GM12874 (cell line): Measurements from ENCODE around the gene MPO.

Experiments
- TF ChIP-seq, protein P1 (sequence below): IDR thresholded peaks from 2 replicates; pipeline ENCODE4 v1.5.1; 2011; ENCODE audit warnings: low read depth, mild to moderate bottlenecking, control low read depth, low read length, moderate library complexity; ENCODE audit not compliant: insufficient read depth

MPO gene

DNA sequence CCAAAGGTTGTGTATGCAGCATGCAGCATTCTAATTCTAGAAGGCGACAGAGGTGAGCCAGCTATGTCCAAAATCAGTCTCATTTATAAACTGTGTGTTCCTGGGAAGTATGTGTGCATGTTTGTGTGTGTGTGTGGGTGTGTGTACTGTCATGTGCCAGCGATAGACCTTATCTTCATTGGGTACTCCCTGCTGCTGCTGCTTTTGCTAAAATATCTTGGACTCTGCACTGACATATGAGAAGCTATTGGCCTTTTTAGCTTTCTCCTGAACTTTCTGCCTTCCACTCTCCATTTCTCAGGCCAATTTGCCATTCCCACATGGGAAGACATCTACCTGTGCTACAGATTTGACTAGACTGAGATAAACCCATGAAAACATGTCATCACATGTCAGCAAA, 44.3 kb downstream of the MPO start:
- TF ChIP-seq, protein P1, sequence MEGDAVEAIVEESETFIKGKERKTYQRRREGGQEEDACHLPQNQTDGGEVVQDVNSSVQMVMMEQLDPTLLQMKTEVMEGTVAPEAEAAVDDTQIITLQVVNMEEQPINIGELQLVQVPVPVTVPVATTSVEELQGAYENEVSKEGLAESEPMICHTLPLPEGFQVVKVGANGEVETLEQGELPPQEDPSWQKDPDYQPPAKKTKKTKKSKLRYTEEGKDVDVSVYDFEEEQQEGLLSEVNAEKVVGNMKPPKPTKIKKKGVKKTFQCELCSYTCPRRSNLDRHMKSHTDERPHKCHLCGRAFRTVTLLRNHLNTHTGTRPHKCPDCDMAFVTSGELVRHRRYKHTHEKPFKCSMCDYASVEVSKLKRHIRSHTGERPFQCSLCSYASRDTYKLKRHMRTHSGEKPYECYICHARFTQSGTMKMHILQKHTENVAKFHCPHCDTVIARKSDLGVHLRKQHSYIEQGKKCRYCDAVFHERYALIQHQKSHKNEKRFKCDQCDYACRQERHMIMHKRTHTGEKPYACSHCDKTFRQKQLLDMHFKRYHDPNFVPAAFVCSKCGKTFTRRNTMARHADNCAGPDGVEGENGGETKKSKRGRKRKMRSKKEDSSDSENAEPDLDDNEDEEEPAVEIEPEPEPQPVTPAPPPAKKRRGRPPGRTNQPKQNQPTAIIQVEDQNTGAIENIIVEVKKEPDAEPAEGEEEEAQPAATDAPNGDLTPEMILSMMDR, result no peak

- TF ChIP-seq, protein P1, result no peak
Measured at GRCh38 chr17:58235821-58236220, 44.9 kb downstream of the MPO start.

DNA sequence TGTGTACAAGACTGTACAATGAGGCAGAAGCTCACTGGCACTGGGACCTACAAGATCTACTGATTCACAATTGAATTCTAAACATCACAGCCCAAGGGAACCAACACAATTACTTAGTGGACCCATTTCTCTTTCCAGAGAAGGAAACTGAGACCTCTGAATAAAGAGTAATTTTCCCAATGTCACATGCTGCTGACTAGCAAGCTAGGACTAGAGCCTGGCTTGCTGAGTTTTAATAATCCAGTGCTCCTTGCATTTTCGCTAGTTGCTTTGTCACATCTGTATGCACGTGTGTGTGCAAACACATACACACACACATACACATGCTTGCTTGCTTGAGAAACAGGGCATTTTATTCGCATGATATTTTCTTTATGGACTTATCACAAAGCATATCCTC, 46.2 kb downstream of the MPO start:
- TF ChIP-seq, protein P1, result no peak

DNA sequence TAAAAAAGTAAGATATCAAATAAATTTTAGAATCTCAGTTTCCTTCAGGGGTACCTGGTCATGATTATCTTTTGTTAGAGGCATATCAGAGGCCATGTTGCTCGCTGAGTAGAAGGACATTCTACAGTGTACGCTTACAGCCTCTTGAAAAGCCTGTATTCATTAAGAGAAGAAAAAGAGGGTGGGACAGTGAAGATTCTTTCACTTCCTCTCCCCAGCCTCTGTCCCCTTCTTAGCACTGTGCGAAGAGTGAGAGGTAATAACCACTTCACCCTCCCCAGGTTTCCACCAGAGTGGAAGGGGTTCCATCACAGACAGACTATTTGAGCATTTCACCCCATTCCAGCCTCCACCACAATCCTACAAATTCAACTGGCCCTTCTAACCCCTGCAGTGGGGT, 47.2 kb downstream of the MPO start:
- TF ChIP-seq, protein P1, result no peak

DNA sequence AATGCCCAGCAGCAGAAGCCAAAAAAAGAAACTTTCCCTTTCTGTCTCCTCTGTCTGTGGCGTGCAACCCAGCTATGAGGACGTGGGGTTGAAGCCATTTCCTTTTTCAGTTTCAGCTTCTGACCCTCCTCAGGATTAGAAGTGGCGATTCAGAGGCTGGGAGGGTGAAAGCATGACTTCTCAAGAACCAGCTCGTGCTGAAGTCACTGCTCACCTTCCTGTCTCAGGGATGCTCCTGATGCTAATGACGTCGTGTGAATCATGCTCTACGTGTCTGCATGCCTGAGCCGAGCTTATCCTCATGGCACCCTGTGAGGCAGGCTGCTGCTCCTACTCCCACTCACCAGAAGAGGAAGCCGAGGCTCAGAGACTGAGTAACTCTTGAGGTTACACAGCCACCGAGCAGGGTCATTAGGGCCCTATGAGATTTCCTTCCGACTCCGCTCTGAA, 48.0 kb downstream of the MPO start:
- TF ChIP-seq, protein P1, result peak; percentile 12; the same call in 1 of the 2 replicates

DNA sequence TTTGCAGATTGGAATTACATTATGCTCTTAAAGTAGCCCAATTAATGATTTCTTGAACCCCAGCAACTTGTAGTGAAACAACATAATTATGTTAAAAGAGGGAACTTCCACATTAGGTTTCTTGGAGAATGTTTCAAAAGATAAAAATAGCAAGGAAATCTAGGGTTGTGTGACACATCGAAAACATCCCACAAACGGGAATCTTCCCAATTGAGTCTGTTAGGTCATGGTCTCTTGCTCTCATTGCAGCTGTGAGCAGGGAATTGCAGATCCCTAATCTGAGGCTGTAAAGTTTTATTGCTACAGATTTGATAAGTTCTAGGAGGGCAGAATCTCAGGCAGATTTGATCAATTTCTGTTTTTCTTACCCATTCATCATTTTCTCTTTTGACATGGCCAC, 49.1 kb downstream of the MPO start:
- TF ChIP-seq, protein P1, result no peak

GRCh38 chr17:58229881-58230280, 50.9 kb downstream of the MPO start:
- TF ChIP-seq, protein P1, result no peak

DNA sequence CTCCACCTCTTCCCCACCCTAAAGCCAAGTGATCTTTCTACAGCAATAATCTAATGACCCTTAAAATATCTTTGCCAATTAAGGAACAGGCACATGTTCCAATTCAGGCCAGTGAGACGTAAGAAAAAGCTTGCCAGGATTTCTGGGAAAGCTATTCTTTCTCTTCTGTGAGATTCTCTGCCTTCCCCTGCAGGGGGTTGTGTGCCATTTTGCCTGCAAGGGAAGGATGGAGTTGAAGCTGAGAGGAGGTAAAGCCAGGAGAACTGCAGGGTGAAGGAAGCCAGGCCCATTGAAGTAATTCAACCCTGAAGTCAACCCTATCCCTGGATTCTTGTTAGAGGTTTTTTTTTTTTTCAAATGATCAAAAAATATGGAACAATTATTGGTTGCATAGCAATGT, 51.4 kb downstream of the MPO start:
- TF ChIP-seq, protein P1, result no peak
